Stimulated activated CD4-positive, alpha-beta T cell treated with anti-CD3 and anti-CD28 coated beads, TNF-alpha, amount 100 ng/mL, for 1 hour (primary cell): Measurements from ENCODE around the gene CAMK1D.
"Not testable (repeated sequence)": the region's sequence is repeated elsewhere in the genome, so short reads cannot be mapped to it uniquely, and the experiment has no call there.

Experiments
- DNase-seq, 3 donors: peaks; one replicate each; pipeline ENCODE4 v3.0.0-alpha.2; 2020; ENCODE audit warnings: low read depth in 3 of 3, low spot score in 1 of 3

Gene CAMK1D

DNA sequence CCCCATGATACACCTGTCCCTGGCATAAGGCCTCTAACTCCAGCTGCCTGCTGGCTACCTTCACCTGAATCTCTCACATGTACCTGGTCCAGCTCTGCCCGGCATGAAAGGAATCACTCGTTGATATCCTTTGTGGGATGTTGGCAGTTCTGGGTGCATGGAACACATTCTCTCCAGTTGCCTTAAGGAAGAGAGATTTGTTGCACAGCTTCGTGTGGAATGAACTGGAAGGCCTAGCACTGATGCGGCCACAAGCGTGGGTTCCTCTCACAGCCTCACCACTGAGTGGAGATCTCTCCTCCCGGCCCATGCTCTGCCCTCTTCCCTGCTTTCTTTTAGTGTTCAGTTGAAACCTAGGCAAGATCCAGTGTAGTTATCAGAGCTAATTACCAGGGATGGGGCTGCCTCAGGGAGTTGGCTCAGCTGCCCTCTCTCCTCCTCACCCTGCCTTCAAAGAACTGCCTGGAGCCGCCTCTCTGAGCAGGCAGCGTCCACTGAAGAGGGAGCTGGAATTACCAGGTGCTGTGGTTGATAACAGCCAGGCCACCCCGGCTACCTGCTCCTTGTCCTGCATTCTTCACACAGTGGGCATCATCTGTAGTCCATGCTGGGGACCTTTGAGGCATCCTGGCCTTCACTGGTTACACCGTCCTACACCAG, 457.9 kb downstream of the CAMK1D start:
- no peak for DNase-seq

- no peak for DNase-seq
These were observed 458.8 kb downstream of the CAMK1D start for GRCh38 chr10:12808014-12808613.

GRCh38 chr10:12810046-12810445, 460.7 kb downstream of the CAMK1D start:
- not testable (repeated sequence) for DNase-seq

DNA sequence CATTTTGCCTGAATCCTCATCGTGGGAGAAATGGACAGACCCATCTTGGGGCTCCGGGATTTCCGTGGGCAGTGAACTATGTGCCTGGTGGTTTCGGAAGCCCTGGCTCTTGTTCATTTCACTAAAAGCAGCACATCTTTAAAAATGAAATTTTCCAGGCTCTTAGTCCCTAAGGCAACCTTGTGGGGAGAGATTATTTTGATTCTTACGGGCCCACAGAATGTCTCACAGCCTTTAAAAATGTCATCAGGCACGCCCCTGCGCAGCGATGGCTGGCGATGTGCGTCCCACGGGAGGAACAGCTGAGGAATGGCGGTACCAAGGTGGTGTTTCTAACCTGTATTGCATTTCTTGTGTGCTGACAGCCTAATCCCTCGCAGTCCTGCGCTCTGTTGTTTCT, 462.5 kb downstream of the CAMK1D start:
- no peak for DNase-seq

- no peak for DNase-seq
These were observed 463.2 kb downstream of the CAMK1D start for GRCh38 chr10:12812571-12812970.

DNA sequence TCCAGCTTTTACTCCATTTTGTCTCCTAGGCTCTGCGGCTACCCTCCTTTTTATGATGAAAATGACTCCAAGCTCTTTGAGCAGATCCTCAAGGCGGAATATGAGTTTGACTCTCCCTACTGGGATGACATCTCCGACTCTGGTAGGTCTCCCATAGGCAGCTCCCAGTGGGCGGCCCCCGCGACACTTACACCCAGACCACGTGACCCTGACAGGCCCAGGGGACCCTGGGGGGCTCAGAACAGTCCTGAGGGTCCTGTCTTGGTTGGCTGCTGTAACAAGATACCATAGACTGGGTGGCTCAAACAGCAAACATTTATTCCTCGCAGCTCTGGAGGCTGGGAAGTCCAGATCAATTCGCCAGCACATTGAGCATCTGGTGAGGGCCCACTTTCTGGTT, 464.8 kb downstream of the CAMK1D start:
- DNase-seq, result no peak

- no peak for DNase-seq
These were observed 469.7 kb downstream of the CAMK1D start for GRCh38 chr10:12819071-12819470.

GRCh38 chr10:12819656-12820055, 470.3 kb downstream of the CAMK1D start:
- DNase-seq, result no peak

DNA sequence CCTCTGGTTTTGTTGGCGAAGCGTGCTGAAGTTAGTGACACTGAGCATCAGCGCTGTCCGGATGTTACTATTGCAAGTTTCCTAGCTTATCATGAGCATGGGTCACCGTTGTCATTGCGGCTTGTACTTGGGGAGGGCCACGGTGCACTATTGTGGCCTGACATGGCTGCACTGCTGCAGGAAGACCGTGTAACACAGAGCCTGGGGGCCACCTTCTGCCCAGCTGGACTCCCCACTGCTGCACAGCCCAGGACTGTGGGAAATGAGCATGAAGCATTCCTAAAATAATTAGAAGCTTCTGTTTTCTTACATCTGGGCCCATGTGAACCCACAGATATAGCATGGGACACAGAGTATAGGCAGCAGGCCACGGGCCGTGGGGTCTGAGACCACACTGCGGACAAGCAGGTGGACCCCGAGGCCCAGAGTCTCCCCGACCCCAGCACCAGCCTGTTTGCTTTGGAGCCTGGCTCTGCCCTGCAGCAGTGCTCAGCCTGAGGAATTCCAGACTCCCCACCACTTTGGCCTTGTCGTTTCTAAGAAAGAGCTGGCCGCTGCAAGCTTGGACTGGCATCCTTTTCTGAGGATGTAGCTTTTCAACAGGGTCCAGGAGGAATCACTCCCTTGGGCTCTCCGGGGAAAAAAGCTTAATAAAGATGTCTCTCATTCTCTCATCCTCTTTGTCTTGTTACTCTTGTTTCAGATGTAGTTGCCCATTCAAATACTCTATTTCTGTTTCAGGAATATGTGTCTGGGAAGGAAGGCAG, 473.0 kb downstream of the CAMK1D start:
- DNase-seq, result no peak

DNA sequence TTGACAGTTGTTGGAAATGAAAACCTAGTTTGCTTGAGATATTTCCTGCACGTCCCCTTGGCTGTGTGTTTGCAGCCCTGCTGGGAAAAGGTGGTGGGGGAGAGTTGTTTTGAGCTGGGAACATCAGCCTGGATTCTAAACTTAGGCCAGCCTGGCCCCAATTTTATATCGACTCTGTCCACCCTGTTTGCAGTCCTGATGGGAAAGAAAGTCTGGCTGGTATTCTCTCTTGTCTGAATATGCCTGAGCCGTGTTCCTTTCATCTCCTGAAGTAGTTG, 473.5 kb downstream of the CAMK1D start:
- DNase-seq, result no peak

GRCh38 chr10:12823328-12823727, 474.0 kb downstream of the CAMK1D start:
- DNase-seq, result no peak

DNA sequence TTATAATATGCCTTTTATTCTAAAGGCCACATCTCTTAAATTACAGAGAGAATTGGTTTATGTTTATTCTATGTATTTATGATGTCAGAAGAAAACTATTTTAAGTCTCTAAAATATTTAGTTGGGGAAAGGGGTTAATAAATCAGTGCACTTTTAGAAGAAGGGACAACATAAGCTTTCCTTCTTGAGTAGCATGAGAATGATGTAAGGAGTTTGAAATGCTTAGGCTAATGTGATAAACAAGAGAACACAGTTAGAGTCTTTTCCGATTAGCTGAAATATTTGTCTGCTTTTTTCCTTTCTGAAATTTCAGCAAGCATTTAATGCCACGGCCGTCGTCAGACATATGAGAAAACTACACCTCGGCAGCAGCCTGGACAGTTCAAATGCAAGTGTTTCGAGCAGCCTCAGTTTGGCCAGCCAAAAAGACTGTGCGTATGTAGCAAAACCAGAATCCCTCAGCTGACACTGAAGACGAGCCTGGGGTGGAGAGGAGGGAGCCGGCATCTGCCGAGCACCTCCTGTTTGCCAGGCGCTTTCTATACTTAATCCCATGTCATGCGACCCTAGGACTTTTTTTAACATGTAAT, 476.0 kb downstream of the CAMK1D start:
- DNase-seq, result no peak

DNA sequence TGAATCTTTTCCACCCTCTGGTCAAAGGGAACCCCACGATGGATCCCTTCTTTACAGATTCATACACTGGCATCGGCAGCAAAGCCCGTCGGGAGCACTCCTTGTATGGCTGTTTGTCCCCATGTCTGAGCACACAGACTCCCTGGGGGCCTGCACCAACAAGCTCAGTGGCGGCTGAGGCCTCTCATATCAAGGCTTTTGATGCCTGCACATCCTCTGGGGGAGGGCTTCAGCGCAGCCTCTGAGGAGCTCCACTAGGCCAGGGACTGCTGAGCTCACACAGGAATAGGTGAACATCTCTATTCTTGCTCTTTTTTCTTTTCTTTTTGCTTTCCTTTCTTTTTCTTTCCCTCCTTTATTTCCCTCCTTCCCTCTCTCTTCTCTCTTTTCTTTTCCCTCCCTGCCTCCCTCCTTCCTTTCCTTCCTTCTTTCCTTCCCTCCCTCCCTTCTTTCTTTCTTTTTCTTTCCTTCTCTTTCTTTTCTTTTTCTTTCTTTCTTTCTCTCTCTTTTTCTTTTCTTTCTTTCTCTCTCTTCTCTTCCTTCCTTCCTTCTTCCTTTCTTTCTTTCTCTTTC, 477.5 kb downstream of the CAMK1D start:
- DNase-seq, result no peak

GRCh38 chr10:12828736-12829135, 479.4 kb downstream of the CAMK1D start:
- no peak for DNase-seq

DNA sequence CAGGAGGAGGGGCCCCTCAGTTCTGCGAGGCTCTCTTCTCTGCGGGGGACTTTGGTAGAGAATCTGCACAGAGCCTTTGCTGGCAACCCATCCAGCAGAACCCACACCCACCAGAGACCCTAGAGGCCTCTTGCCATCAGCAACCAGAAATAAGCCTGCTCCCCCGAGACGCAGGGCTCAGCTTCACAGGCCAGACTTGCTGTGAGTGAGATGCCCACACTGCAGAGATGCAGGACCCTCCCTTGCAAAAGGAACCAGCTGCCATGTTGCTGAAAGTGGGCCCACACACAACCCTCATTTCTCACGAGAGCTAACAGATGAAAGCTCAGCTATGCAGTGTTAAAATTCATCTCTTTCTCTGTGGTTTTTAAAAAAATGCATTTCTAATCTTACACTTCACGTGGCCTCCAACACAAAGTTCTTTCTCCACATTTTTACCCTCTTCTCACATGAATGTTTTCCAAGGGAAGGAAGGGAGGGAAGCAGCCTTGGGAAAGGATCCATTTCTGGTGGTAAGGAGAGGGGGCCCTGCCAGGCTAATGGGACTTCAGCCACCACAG, 480.6 kb downstream of the CAMK1D start:
- DNase-seq, result no peak

GRCh38 chr10:12832096-12832495, 482.7 kb downstream of the CAMK1D start:
- no peak for DNase-seq

GRCh38 chr10:12833451-12833850, 484.1 kb downstream of the CAMK1D start:
- DNase-seq, result no peak

- DNase-seq, result no peak
These were observed 484.8 kb downstream of the CAMK1D start for GRCh38 chr10:12834116-12834665.

DNA sequence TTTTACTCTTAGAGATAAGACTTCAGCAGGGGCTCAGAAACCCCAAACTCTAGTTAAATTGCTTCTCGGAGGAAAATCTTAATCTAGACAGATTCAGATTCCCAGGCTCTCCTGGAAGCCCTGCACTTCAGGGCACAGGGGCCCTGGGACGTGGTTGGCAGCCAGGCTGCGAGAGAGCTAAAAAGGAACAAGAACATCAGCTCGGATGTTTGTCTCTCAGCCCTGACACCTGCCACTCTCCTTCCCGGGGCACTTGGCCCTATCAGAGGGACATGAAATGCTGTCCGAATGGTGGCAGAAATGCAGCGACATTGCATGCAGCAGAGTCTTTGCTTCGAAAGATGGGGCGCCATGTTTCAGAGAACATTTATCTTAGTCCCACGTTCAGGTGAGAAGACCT, 485.4 kb downstream of the CAMK1D start:
- DNase-seq, result no peak

- DNase-seq, result no peak
These were observed 486.4 kb downstream of the CAMK1D start for GRCh38 chr10:12835709-12836108.

DNA sequence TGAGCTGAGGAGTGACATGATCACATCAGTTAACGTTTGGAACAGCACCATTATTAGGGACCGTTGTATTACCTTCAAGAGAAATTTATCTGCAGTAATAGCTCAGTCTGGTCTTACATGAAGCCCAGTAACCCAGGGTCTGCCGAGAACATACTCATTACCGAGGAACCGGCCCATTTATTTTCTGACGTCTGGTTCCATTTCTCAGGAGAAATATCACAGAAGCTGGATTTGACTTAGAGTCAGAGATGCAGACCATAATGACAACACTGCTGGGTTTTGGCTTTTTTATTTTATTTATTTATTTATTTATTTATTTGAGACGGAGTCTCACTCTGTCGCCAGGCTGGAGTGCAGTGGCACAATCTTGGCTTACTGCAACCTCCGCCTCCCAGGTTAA, 489.0 kb downstream of the CAMK1D start:
- DNase-seq, result no peak
